ENCODE data around the gene VSTM2L. TPM values are rescaled to one million over a fixed set of nuclear protein-coding genes. Genes with fewer than 3 reads are reported as not detected.

The VSTM2L gene
- total RNA-seq, 3 donors from 2014 or later = 0.81 to 2.6 (median 2.6) TPM

DNA sequence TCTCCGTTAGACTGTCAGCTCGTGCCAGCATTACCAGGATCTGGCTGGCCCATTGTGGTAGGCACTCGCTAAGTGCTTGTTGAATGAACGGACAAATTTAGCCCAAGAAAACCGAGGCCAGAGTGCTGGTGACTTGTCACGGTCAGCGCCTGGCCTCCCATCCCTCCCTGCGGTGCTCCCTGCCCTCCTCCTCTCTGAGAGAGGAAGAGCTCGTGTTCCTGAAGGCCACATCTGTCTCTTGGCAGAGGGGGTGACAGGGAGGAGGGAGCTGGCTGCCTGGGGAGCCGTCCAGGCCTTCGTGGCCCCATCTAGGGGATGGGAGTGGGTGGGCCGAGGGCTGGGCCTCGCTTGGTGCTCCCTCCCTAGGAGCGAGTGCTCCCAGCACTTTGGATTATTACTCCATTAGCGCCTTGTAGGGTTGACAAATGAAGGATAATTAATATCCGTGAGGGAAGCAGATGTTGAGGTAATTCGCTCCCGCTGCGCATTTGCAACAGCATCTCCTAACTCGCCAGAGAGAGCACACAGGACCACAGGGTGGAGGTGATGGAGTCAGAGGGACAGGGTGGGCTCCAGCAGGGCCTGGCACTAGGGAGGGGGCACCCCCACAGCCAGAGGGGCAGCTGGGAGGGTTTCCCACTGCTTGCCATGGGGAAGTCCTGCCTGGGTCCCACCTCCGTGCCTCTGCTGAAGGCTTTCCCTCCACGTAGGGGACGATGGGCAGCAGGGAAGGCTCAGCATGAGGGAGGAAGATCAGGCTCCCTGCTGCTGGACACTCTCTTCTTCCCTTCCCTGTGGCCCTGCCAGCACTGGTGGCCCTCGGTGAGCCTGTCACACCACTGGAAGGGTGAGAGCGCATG, 37.0 kb downstream of the VSTM2L start:
- no peaks in the 10 kb centered on the region for H3K4me1 ChIP-seq (ENCODE audit: low read depth)
- H3K36me3 ChIP-seq (ENCODE audit: low read depth) = no peaks in the 10 kb centered on the region
- ATAC-seq (no peak), DNase-seq (no peak)
- no peak overlapping the region for H3K4me3 ChIP-seq
- intact Hi-C loops (cut with DNase I, micrococcal nuclease) = no loop called here
- TF ChIP-seq, protein P1, sequence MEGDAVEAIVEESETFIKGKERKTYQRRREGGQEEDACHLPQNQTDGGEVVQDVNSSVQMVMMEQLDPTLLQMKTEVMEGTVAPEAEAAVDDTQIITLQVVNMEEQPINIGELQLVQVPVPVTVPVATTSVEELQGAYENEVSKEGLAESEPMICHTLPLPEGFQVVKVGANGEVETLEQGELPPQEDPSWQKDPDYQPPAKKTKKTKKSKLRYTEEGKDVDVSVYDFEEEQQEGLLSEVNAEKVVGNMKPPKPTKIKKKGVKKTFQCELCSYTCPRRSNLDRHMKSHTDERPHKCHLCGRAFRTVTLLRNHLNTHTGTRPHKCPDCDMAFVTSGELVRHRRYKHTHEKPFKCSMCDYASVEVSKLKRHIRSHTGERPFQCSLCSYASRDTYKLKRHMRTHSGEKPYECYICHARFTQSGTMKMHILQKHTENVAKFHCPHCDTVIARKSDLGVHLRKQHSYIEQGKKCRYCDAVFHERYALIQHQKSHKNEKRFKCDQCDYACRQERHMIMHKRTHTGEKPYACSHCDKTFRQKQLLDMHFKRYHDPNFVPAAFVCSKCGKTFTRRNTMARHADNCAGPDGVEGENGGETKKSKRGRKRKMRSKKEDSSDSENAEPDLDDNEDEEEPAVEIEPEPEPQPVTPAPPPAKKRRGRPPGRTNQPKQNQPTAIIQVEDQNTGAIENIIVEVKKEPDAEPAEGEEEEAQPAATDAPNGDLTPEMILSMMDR (IDR thresholded peaks at IDR 0.05) = no peak
- H3K9me3 ChIP-seq = no peaks in the 10 kb centered on the region

DNA sequence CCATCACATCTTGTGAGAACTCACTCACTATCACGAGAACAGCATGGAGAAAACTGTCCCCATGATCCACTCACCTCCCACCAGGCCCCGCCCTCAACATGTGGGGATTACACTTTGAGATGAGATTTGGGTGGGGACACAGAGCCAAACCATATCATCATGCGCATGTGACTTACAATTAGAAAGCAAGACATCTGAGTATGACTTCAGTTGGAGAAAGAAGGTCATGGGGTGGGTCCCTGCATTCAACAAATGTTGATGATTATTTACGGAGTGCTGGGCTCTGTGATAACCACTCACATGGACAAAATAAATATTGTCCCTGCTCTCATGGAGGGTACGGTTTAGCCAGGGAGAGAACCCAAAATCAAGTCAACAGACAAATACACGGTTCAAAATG, 37.9 kb downstream of the VSTM2L start:
- intact Hi-C loops (cut with DNase I, micrococcal nuclease) = no loop called here
- TF ChIP-seq, protein P1 (IDR thresholded peaks at IDR 0.05) = no peak
- no peak for DNase-seq
- Histone ChIP-seq H3K4me1 (ENCODE audit: low read depth) (no peaks in the 10 kb centered on the region), H3K4me3 (no peak overlapping the region), H3K9me3 (no peaks in the 10 kb centered on the region), H3K36me3 (ENCODE audit: low read depth) (no peaks in the 10 kb centered on the region)
- no peak for ATAC-seq

DNA sequence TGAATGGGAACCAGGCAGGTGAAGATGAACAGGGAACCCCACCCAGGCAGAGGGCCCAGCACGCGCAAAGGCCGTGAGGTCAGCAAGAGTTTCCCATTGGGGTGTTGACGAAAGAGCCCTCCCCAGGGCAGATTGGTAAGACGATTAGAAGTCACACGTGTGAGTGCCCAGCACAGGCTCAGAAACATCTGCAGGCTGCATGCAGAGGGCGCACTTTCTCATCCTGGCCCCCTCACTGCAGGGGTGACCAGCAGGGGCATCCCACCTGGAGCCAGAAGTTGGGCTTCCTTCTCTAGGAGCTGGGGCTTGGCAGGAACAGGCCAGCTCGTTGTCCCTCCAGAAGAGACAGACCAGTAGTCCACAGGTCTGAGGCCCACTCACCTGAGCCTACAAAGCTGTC, 38.4 kb downstream of the VSTM2L start:
- Histone ChIP-seq H3K4me3 (no peak overlapping the region), H3K9me3 (no peaks in the 10 kb centered on the region), H3K4me1 (ENCODE audit: low read depth) (no peaks in the 10 kb centered on the region), H3K36me3 (ENCODE audit: low read depth) (no peaks in the 10 kb centered on the region)
- ATAC-seq (no peak), DNase-seq (no peak)
- TF ChIP-seq, protein P1 (IDR thresholded peaks at IDR 0.05) = no peak
- intact Hi-C loops (cut with DNase I, micrococcal nuclease) = no loop called here

DNA sequence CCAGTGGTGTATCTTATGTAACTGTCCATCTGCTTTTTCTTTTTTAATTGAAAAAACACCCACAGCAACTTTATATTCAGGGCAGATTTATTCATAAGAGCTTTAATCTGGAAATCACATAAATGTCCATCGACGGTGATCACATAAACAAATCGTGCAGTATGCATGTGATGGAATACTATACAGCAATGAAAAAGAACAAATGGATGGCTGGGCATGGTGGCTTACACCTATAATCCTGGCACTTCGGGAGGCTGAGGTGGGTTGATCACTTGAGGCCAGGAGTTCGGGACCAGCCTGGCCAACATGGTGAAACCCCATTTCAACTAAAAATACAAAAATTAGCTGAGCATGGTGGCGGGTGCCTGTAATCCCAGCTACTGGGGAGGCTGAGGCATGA, 39.1 kb downstream of the VSTM2L start:
- intact Hi-C loops (cut with DNase I, micrococcal nuclease) = no loop called here
- Histone ChIP-seq H3K9me3 (no peaks in the 10 kb centered on the region), H3K4me1 (ENCODE audit: low read depth) (no peaks in the 10 kb centered on the region), H3K4me3 (no peak overlapping the region), H3K36me3 (ENCODE audit: low read depth) (no peaks in the 10 kb centered on the region)
- DNase-seq = no peak
- ATAC-seq = no peak
- TF ChIP-seq, protein P1 (IDR thresholded peaks at IDR 0.05) = no peak

DNA sequence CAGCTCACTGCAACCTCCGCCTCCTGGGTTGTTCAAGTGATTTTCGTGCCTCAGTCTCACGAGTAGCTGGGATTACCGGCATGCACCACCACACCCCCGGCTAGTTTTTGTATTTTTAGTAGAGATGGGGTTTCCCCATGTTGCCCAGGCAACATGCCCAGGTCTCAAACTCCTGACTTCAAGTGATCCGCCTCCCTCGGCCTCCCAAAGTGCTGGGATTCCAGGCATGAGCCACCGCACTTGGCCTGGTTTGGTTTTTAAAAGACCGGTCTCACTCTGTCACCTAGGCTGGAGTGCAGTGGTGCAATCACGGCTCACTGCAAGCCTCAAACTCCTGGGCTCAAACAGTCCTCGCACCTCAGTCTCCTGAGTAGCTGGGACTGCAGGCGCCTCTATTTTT, 40.1 kb downstream of the VSTM2L start:
- Histone ChIP-seq H3K4me3 (no peak overlapping the region), H3K36me3 (ENCODE audit: low read depth) (no peaks in the 10 kb centered on the region), H3K9me3 (no peaks in the 10 kb centered on the region), H3K4me1 (ENCODE audit: low read depth) (no peaks in the 10 kb centered on the region)
- intact Hi-C loops (cut with DNase I, micrococcal nuclease) = no loop called here
- DNase-seq (no peak), ATAC-seq (no peak)
- TF ChIP-seq, protein P1 (IDR thresholded peaks at IDR 0.05) = no peak

Data from mucosa of descending colon (tissue), 3 donors.